Lower leg skin (tissue), 4 donors: ENCODE measurements around the gene CALHM4. TPM values are rescaled to one million over a fixed set of nuclear protein-coding genes. Genes with fewer than 3 reads are reported as not detected.

ENCODE experiments used
- DNase-seq, 2 donors: peaks; one replicate each; pipeline ENCODE4 v3.0.0-alpha.2; 2019; ENCODE audit warnings: low spot score in 2 of 2
- H3K4me3 ChIP-seq: fragments of 200-600 bp; sonication (generic); 2 replicates; pipeline ENCODE4 v1.5.1; 2017; ENCODE audit warnings: mild to moderate bottlenecking, low read depth; ENCODE audit not compliant: poor library complexity, severe bottlenecking
- CTCF ChIP-seq, 3 donors: fragments of 450-650 bp; IDR thresholded peaks; one replicate each; pipeline ENCODE4 v1.5.1; 2016; ENCODE audit warnings: antibody characterized with exemption in 3 of 3, mild to moderate bottlenecking in 3 of 3, moderate library complexity in 2 of 3
- POLR2A ChIP-seq, 2 donors: fragments of 450-650 bp; IDR thresholded peaks; one replicate each; pipeline ENCODE4 v1.6.1; 2016 to 2017; ENCODE audit warnings: antibody characterized with exemption in 2 of 2, mild to moderate bottlenecking in 1 of 2, moderate library complexity in 1 of 2
- WGBS, 2 donors: methylation state at CpG; one replicate each; pipeline ENCODE4 v1.1.5; 2018; 5-methylcytosine and 5-hydroxymethylcytosine counted together
- intact Hi-C: fragments of 100-400 bp; cut with DNase I; formaldehyde crosslinking; loops from one replicate; pipeline ENCODE4 v1.15.0; 2023; ENCODE audit warnings: low total_unique reads
- total RNA-seq, 4 donors: library from RNA; depleted of rRNA; stranded (reverse); fragments of >200 nt; gene quantifications; one replicate each; pipeline ENCODE4 v1.1.0, GENCODE V29; 2016

CALHM4 gene
- total RNA-seq, 4 donors from 2014 or later: 4.5 TPM; not detected in 3

GRCh38 chr6:116571683-116572000 lies 18.1 kb downstream of the CALHM4 start:
- intact Hi-C loops: no loop called here
- WGBS, 2 donors: 0 to 1% methylated on average over 12 of the region's 12 CpGs
- no peak for DNase-seq
- H3K4me3 ChIP-seq: peak overlapping the region; percentile 69
- TF ChIP-seq CTCF (IDR thresholded peaks at IDR 0.05) (no peak), POLR2A (IDR thresholded peaks at IDR 0.05) (no peak)

- no peak for DNase-seq
- intact Hi-C loops: no loop called here
- TF ChIP-seq POLR2A (IDR thresholded peaks at IDR 0.05) (no peak), CTCF (IDR thresholded peaks at IDR 0.05) (no peak)
- H3K4me3 ChIP-seq: peak overlapping the region; percentile 69
- 2 to 3% methylated on average over 7 of the region's 7 CpGs for WGBS, 2 donors
Measured at GRCh38 chr6:116572162-116572561, 18.6 kb downstream of the CALHM4 start.

GRCh38 chr6:116575227-116575626 lies 21.7 kb downstream of the CALHM4 start:
- TF ChIP-seq CTCF (IDR thresholded peaks at IDR 0.05) (no peak), POLR2A (IDR thresholded peaks at IDR 0.05) (no peak)
- H3K4me3 ChIP-seq: no peak overlapping the region
- DNase-seq: no peak
- intact Hi-C loops: no loop called here
- WGBS, 2 donors: 94 to 95% methylated on average over 2 of the region's 2 CpGs

GRCh38 chr6:116577486-116577885 lies 23.9 kb downstream of the CALHM4 start:
- WGBS, 2 donors: 86 to 87% methylated on average over 5 of the region's 5 CpGs
- TF ChIP-seq CTCF (IDR thresholded peaks at IDR 0.05) (no peak), POLR2A (IDR thresholded peaks at IDR 0.05) (no peak)
- intact Hi-C loops: no loop called here

GRCh38 chr6:116578335-116578734 lies 24.8 kb downstream of the CALHM4 start:
- no peak for TF ChIP-seq CTCF (IDR thresholded peaks at IDR 0.05)
- TF ChIP-seq POLR2A (IDR thresholded peaks at IDR 0.05): no peak
- no peak for DNase-seq
- intact Hi-C loops: no loop called here
- H3K4me3 ChIP-seq: no peak overlapping the region

More at GRCh38 chr6:116577486-116577885, 23.9 kb downstream of the CALHM4 start:
- no peak overlapping the region for H3K4me3 ChIP-seq
- no peak for DNase-seq

GRCh38 chr6:116579143-116579542 lies 25.6 kb downstream of the CALHM4 start:
- WGBS, 2 donors: 100% methylated on average over 1 of the region's 1 CpG
- no peak for TF ChIP-seq POLR2A (IDR thresholded peaks at IDR 0.05)
- no peak for TF ChIP-seq CTCF (IDR thresholded peaks at IDR 0.05)
- intact Hi-C loops: no loop called here
- DNase-seq: no peak
- H3K4me3 ChIP-seq: no peak overlapping the region
